ENCODE results near the gene TMEM43.

Gene TMEM43

GRCh38 chr3:14147066-14147435 is 22.2 kb downstream of the TMEM43 start:
- Mint-ChIP-seq H3K27ac (peak overlapping the region; percentile 98), H3K9me3 (no peaks in the 10 kb centered on the region), H3K4me1 (peaks cover 14% of the 10 kb centered on the region), H3K27me3 (no peaks in the 10 kb centered on the region), H3K36me3 (peaks cover 20% of the 10 kb centered on the region), H3K4me3 (no peak overlapping the region)
- DNase-seq (ENCODE audit: low spot score in 2 of 2) = no peak
- no peak for ATAC-seq (ENCODE audit: low read depth)

GRCh38 chr3:14147617-14148016 is 22.8 kb downstream of the TMEM43 start:
- no peaks in the 10 kb centered on the region for H3K9me3 Mint-ChIP-seq
- H3K4me1 Mint-ChIP-seq = peaks cover 14% of the 10 kb centered on the region
- DNase-seq (ENCODE audit: low spot score in 2 of 2) = no peak
- no peaks in the 10 kb centered on the region for H3K27me3 Mint-ChIP-seq
- H3K27ac Mint-ChIP-seq = peak overlapping the region; percentile 98
- peaks cover 19% of the 10 kb centered on the region for H3K36me3 Mint-ChIP-seq
- no peak for ATAC-seq (ENCODE audit: low read depth)
- H3K4me3 Mint-ChIP-seq = no peak overlapping the region

- Mint-ChIP-seq H3K27me3 (no peaks in the 10 kb centered on the region), H3K9me3 (no peaks in the 10 kb centered on the region), H3K4me1 (peaks cover 14% of the 10 kb centered on the region), H3K27ac (peak overlapping the region; percentile 98), H3K4me3 (no peak overlapping the region), H3K36me3 (peaks cover 18% of the 10 kb centered on the region)
- ATAC-seq (ENCODE audit: low read depth) = no peak
- DNase-seq (ENCODE audit: low spot score in 2 of 2) = no peak
Observed at GRCh38 chr3:14148041-14148985, 23.5 kb downstream of the TMEM43 start.

- Mint-ChIP-seq H3K27ac (peak overlapping the region; percentile 74), H3K4me3 (no peak overlapping the region), H3K9me3 (no peaks in the 10 kb centered on the region), H3K27me3 (no peaks in the 10 kb centered on the region), H3K4me1 (peaks cover 8% of the 10 kb centered on the region), H3K36me3 (peaks cover 27% of the 10 kb centered on the region)
- DNase-seq (ENCODE audit: low spot score in 2 of 2) (no peak), ATAC-seq (ENCODE audit: low read depth) (no peak)
Observed at GRCh38 chr3:14150078-14150477, 25.2 kb downstream of the TMEM43 start.

- Mint-ChIP-seq H3K4me1 (peaks cover 5% of the 10 kb centered on the region), H3K27me3 (no peaks in the 10 kb centered on the region), H3K36me3 (peaks cover 25% of the 10 kb centered on the region), H3K27ac (peak overlapping the region; percentile 74), H3K9me3 (no peaks in the 10 kb centered on the region), H3K4me3 (no peak overlapping the region)
- no peak for DNase-seq (ENCODE audit: low spot score in 2 of 2)
- no peak for ATAC-seq (ENCODE audit: low read depth)
Observed at GRCh38 chr3:14150491-14151230, 25.8 kb downstream of the TMEM43 start.

GRCh38 chr3:14151471-14152083 is 26.7 kb downstream of the TMEM43 start:
- H3K4me1 Mint-ChIP-seq = peaks cover 5% of the 10 kb centered on the region
- H3K4me3 Mint-ChIP-seq = no peak overlapping the region
- no peak overlapping the region for H3K27ac Mint-ChIP-seq
- peaks cover 24% of the 10 kb centered on the region for H3K36me3 Mint-ChIP-seq
- no peak for DNase-seq (ENCODE audit: low spot score in 2 of 2)
- H3K9me3 Mint-ChIP-seq = no peaks in the 10 kb centered on the region
- H3K27me3 Mint-ChIP-seq = no peaks in the 10 kb centered on the region
- no peak for ATAC-seq (ENCODE audit: low read depth)

GRCh38 chr3:14152233-14152962 is 27.5 kb downstream of the TMEM43 start:
- H3K4me3 Mint-ChIP-seq = no peak overlapping the region
- no peaks in the 10 kb centered on the region for H3K9me3 Mint-ChIP-seq
- peaks cover 26% of the 10 kb centered on the region for H3K36me3 Mint-ChIP-seq
- DNase-seq (ENCODE audit: low spot score in 2 of 2) = no peak
- H3K27me3 Mint-ChIP-seq = no peaks in the 10 kb centered on the region
- peak overlapping the region; percentile 1 for H3K27ac Mint-ChIP-seq
- ATAC-seq (ENCODE audit: low read depth) = peak; percentile 27
- H3K4me1 Mint-ChIP-seq = peaks cover 5% of the 10 kb centered on the region

GRCh38 chr3:14152963-14153355 is 28.1 kb downstream of the TMEM43 start:
- DNase-seq (ENCODE audit: low spot score in 2 of 2) = no peak
- Mint-ChIP-seq H3K4me3 (no peak overlapping the region), H3K4me1 (peaks cover 5% of the 10 kb centered on the region), H3K36me3 (peaks cover 26% of the 10 kb centered on the region), H3K27ac (peak overlapping the region; percentile 1), H3K9me3 (no peaks in the 10 kb centered on the region), H3K27me3 (no peaks in the 10 kb centered on the region)
- ATAC-seq (ENCODE audit: low read depth) = no peak

- no peak for ATAC-seq (ENCODE audit: low read depth)
- no peaks in the 10 kb centered on the region for H3K27me3 Mint-ChIP-seq
- DNase-seq (ENCODE audit: low spot score in 2 of 2) = no peak
- peak overlapping the region; percentile 15 for H3K27ac Mint-ChIP-seq
- no peaks in the 10 kb centered on the region for H3K9me3 Mint-ChIP-seq
- peaks cover 33% of the 10 kb centered on the region for H3K36me3 Mint-ChIP-seq
- no peak overlapping the region for H3K4me3 Mint-ChIP-seq
- H3K4me1 Mint-ChIP-seq = peaks cover 5% of the 10 kb centered on the region
Observed at GRCh38 chr3:14153663-14154062, 28.8 kb downstream of the TMEM43 start.

GRCh38 chr3:14154276-14154675 is 29.4 kb downstream of the TMEM43 start:
- DNase-seq (ENCODE audit: low spot score in 2 of 2) (no peak), ATAC-seq (ENCODE audit: low read depth) (no peak)
- Mint-ChIP-seq H3K36me3 (peaks cover 38% of the 10 kb centered on the region), H3K27ac (peak overlapping the region; percentile 15), H3K4me3 (no peak overlapping the region), H3K27me3 (no peaks in the 10 kb centered on the region), H3K9me3 (no peaks in the 10 kb centered on the region), H3K4me1 (peaks cover 5% of the 10 kb centered on the region)

GRCh38 chr3:14154895-14155440 is 30.1 kb downstream of the TMEM43 start:
- no peak overlapping the region for H3K4me3 Mint-ChIP-seq
- peaks cover 41% of the 10 kb centered on the region for H3K36me3 Mint-ChIP-seq
- no peak overlapping the region for H3K27ac Mint-ChIP-seq
- H3K4me1 Mint-ChIP-seq = peaks cover 5% of the 10 kb centered on the region
- DNase-seq (ENCODE audit: low spot score in 2 of 2) (no peak), ATAC-seq (ENCODE audit: low read depth) (no peak)
- no peaks in the 10 kb centered on the region for H3K27me3 Mint-ChIP-seq
- no peaks in the 10 kb centered on the region for H3K9me3 Mint-ChIP-seq

- Mint-ChIP-seq H3K27ac (no peak overlapping the region), H3K9me3 (no peaks in the 10 kb centered on the region), H3K4me3 (no peak overlapping the region), H3K4me1 (peaks cover 5% of the 10 kb centered on the region), H3K36me3 (peaks cover 47% of the 10 kb centered on the region), H3K27me3 (no peaks in the 10 kb centered on the region)
- no peak for ATAC-seq (ENCODE audit: low read depth)
- no peak for DNase-seq (ENCODE audit: low spot score in 2 of 2)
Observed at GRCh38 chr3:14156201-14156600, 31.3 kb downstream of the TMEM43 start.

- Mint-ChIP-seq H3K27me3 (no peaks in the 10 kb centered on the region), H3K36me3 (peaks cover 54% of the 10 kb centered on the region), H3K27ac (no peak overlapping the region), H3K4me1 (peaks cover 5% of the 10 kb centered on the region), H3K4me3 (no peak overlapping the region), H3K9me3 (peaks cover 4% of the 10 kb centered on the region)
- no peak for DNase-seq (ENCODE audit: low spot score in 2 of 2)
- ATAC-seq (ENCODE audit: low read depth) = no peak
Observed at GRCh38 chr3:14156843-14157561, 32.1 kb downstream of the TMEM43 start.
